LoVo (cell line): Measurements from ENCODE around the gene RTBDN.

Source experiments
- DNase-seq: peaks from one replicate; pipeline ENCODE4 v3.0.0-alpha.2; 2016; ENCODE audit warnings: low spot score

The RTBDN gene

DNA sequence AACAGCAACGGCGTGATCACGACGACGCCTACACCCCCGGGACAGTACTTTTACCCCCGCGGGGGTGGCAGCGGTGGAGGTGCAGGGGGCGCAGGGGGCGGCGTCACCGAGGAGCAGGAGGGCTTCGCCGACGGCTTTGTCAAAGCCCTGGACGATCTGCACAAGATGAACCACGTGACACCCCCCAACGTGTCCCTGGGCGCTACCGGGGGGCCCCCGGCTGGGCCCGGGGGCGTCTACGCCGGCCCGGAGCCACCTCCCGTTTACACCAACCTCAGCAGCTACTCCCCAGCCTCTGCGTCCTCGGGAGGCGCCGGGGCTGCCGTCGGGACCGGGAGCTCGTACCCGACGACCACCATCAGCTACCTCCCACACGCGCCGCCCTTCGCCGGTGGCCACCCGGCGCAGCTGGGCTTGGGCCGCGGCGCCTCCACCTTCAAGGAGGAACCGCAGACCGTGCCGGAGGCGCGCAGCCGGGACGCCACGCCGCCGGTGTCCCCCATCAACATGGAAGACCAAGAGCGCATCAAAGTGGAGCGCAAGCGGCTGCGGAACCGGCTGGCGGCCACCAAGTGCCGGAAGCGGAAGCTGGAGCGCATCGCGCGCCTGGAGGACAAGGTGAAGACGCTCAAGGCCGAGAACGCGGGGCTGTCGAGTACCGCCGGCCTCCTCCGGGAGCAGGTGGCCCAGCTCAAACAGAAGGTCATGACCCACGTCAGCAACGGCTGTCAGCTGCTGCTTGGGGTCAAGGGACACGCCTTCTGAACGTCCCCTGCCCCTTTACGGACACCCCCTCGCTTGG, 42.1 kb downstream of the RTBDN start:
- DNase-seq = peak; percentile 68

DNA sequence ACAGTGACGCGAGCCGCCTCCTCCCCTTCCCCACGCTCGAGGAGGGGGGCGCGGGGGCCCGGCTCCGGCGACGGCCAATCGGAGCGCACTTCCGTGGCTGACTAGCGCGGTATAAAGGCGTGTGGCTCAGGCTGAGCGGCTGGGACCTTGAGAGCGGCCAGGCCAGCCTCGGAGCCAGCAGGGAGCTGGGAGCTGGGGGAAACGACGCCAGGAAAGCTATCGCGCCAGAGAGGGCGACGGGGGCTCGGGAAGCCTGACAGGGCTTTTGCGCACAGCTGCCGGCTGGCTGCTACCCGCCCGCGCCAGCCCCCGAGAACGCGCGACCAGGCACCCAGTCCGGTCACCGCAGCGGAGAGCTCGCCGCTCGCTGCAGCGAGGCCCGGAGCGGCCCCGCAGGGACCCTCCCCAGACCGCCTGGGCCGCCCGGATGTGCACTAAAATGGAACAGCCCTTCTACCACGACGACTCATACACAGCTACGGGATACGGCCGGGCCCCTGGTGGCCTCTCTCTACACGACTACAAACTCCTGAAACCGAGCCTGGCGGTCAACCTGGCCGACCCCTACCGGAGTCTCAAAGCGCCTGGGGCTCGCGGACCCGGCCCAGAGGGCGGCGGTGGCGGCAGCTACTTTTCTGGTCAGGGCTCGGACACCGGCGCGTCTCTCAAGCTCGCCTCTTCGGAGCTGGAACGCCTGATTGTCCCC, 42.9 kb downstream of the RTBDN start, which contains the start of gene JUNB:
Gene JUNB, plus strand, starts transcription at position 142 of the 706 bp plus-strand sequence. Its CDS starts 286 bp downstream, at position 428.
- DNase-seq = peak; percentile 96

DNA sequence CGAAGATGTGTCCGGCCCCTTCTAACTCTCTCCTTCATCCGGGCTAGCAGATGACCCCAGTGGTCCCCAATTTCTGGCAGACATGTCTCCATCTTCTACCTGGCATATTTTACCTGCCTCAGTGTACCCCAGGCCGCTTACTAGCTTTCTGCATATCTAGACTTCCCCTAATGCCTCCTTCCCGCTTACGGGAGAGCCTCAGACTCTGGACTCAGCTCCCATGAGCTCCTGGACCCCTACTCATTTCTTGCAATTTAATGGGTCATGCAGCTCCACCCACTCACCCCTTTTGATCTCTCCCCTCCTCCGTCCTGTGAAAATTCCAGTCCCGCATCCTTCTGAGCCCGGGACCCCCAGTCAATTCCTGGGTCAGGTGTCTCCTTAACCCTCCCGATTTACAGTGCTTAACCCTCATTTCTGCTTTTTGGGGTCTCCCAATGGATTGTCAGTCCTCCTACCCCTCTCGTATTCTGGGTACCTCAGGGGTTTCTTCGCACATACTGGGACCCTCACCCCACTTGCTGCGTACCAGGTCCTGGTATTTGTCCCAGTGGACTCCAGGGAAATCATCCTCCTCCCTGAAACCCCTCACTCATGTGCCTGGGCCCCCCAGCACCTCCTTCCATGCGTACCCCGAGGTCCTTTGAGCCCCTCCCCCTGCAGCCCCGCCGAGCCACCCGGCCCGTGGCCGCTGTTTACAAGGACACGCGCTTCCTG, 43.6 kb downstream of the RTBDN start:
- no peak for DNase-seq

DNA sequence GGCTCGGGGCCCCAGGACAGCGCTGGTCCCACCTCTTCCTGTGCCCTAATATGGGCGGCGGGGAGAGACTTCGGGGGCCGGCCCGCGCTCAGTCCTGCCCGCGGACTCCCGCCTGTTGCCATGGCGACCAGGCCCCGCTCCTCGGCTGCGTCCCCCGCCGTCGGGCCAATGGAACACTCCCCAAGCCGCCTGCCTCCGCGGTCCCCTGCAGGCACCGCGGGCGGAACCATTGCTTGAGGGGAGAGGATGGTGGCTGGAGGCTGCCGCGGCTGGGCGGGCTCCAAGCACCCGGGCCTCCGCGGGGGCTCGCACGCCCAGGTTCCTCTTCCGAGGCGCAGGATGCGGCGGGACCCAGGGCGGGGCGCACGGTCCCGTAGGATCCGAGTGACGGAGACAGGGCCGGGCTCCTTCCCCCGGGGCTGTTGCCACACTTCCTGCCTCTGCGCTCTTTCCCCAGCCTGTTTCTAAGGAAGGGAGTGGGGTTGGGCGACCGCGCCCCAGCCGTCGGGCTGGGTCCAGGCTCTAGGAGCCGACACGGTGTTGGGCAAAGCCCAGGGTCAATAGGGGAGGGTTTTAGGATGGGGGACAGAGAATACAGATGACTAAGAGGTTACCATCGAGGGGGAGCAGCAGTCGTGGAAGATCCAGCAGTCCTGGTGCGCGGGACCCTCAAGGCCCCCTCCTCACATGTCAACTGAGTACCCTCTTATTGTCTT, 44.3 kb downstream of the RTBDN start:
- DNase-seq = peak; percentile 83

DNA sequence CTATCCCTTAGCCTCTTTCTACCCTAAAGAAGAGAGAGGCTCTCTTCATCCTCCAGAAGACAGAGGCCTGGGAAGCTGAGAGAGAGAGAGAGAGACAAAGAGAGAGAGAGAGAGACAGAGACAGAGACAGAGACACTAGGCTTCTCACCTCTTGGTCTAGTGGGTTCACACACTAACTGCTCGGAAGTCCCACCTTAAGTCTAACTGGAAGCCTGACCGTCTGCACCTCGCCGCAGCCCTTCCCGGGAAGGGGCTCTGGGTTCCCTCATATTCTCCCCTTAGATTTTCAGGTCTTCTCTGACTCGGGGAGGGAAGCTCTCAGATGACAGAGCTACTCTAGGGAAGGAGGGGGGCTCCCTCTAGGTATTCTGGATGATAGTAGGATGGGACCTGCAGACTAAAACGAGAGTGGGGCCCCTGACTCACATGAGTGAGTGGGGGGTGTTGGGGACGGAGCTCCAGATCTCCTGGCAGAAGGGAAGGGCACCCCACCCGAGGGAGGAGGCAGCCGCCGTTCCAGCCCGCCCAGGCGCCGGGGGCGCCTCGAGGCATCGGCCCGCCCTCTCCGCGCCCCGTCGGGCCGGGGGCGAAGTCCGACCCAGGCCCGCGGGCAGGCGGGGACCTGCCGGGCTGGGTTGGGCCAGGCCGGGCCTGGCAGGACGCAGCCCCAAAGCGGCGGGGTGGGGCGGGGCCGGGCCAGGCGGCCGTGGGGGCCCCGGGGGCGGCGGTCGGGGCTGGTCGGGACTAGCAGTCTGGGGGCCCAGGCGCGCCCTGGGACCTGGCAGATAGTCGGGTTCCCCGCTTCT, 45.1 kb downstream of the RTBDN start:
- DNase-seq = no peak

DNA sequence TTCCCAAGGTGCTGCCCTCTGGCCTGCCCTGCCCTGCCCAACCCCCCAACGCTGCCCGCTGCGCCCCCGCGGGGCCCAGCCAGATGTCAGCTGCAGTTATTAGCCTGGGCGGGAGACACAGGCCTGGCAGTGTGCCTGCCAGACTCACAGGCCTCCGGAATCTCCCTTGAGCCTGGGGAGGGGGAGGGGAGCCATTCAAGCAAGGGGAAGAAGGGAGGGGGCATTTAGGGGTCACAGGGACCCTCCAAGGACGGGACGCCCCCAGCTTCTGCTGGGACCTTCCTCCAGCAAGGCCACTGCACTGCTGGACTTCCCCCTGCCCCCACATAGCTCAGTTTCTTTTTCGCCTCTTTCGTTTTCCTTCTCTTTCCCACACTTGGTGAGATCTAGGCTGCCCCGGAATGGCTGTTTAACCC, 45.7 kb downstream of the RTBDN start:
- DNase-seq = no peak

DNA sequence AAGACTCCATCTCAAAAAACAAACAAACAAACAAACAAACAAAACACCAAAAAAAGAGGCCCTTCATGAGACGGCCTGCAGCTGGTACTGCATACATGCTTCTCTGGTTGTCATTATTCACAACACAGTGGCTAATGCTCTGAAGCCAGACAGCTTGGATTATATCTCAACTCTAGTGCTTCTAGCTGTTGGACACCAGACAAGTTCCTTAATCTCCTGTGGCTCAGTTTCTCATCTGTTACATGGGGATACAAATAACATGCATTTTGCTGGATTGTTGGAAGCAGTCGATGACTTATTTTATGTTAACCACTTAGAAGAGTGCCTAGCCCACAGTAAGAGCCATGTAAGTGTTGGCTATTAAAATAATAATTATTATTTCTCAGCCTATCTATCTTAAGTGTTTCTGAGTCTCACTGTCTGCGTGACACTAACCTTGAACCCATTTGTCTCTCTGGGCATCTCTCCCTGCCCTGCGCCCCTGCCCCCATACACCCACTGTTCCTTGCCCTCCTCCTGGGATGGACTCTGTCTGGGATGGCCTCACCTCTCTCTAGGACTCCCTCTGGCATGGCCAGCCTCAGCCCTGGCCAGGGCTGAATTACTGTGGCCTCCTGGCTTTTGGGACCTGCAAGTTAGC, 46.2 kb downstream of the RTBDN start:
- DNase-seq = no peak

DNA sequence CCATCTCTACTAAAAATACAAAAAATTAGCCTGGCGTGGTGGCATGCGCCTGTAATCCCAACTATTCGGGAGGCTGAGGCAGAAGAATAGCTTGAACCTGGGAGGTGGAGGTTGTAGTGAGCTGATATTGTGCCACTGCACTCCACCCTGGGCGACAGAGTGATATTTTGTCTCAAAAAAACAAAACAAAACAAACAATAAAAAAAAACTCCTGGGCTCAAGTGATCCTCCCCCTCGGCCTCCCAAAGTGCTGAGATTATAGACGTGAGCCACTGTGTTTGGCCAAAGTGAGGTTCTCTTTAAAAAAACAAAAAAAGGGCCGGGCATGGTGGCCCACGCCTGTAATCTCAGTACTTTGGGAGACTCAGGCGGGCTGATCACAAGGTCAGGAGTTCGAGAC, 46.9 kb downstream of the RTBDN start:
- no peak for DNase-seq

DNA sequence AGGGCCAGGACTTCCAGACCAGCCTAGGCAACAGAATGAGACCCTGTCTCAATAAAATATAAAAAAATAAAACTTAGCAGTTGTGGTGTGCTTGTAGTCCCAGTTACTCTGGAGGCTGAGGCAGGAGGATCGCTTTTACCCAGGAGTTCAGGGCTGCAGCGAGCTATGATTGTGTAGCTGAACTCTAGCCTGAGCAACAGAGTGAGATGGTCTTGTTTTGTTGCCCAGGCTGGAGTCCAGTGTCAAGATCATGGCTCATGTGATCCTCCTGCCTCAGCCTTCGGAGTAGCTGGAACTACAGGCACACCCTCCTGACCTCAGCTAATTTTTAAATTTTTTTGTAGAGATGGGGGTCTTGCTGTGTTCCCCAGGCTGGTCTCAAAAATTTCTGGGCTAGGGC, 47.4 kb downstream of the RTBDN start:
- DNase-seq = no peak

DNA sequence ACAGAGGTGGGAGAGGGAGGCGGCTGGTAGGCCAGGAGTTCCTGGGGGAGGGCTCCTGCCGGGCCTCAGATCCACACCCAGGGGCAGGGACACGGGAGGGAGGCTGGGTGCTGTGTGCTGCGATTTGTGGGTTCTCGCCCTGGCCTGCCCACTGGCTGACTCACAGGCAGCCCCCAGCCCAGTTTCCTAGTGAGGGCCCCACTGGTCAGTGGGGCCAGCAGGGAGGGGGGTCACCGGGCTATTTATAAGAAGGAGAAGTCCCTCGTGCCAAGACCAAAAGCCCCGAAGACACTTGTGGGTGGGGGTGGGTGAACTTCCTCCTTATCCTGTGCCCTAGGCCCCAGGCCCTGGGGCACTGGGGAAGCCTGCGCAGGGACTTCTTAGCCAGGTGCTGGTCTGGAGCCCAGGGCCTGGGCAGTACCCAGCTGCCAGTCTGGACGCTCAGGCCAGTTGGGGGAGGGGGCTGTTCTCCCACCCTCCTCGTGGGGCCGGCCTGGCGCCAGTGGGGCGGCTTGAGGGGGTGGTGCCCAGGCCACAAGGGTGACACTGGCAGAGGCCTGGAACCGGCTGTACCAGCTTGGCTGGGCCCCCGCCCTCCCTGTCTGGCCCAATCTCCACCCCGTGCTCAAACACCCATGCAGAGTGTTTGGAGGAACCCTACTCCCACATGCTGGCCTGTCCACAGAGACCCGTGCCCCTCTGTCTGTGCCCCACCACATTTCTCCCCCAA, 48.1 kb downstream of the RTBDN start:
- DNase-seq = no peak

DNA sequence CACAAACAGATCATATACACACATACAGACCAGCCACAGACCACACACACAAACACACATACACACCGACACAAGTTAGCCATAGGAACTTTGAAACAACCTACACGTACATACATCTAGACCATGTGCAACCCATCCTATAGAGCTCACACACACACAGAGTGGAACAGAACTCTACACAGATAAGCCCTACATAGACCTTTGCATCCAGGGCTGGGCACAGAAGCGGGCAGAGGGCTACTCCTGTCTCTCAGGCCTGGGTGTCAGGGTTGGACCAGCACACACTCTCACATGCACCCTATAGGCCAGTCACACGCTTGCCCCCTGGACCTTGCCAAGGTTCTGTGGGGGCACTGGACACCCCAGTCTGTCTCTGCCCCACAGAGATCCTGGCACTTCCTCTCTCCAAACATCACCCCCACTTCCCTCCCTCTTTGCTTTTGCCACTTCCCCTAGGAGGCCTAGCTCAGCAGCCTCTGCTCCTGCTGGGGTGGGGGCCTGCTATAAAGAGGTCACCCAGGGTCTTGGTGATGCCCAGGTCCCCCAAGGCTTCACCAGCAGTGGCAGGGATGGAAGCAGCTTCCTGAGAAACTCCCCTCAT, 48.8 kb downstream of the RTBDN start:
- no peak for DNase-seq

DNA sequence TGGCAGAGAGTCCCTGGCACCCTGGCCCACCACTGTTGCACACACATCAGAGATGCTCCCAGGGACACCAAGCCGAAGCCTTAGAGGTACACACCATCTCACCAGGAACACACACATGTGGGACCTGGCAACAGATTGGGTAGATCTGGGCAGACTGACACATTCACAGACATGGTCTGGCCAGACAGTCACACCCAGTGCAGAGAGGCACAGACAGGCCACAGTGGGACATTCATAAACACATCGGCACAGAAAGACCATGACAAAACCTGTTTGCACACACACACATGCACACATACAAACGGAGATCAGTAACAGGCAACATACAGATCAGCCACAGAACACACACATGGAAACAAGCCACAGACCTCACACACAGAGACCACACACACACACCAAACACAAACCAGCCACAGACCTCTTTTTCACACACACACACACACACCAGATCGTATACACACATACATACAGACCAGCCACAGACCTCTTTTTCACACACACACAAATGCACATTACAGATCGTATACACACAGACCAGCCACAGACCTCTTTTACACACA, 49.4 kb downstream of the RTBDN start:
- DNase-seq = no peak

DNA sequence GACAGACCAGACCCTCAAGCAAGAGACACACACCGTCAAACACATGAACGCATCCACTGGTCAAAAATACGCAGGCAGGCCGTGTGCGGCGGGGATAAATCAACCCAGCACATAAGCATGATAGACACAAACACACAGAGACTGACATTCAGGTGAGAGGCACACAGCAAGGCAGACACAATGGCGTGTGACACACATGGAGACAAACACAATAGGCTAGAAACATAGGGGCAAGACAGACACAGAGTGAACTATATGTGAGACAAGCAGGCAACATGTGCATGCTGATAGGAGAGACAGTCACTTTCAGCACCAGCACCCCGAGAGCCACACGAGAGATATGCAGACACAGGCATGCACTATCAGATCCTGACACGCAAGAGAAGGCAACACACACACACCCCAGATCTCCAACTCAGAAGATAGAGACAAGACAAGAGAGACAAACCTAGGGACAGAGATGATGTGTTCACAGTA, 49.9 kb downstream of the RTBDN start:
- no peak for DNase-seq

DNA sequence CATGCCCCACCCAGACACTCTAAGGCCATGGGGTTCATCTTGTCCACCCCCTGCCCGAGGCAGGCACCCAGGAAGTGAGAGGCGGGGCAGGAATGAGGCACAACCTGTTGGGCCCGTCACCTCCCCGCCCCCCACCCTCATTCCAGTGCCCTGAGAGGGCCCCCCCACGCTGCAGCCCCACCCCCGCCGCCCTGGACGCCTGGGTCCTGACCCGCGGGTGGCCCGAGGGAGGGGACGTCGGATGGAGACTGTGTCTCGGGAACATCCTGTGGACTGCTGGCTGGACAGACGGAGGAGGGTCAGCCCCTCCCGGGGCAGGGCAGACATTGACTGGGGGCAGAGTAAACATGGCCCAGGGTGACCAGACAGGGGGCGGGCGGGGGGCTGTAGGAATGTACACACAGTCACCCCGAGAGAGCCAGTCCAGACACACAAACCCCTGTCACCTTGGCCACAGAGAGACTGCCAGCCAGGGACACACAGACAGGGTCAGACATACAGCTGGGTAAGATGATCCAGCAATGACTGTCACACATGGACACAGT, 50.5 kb downstream of the RTBDN start:
- no peak for DNase-seq

DNA sequence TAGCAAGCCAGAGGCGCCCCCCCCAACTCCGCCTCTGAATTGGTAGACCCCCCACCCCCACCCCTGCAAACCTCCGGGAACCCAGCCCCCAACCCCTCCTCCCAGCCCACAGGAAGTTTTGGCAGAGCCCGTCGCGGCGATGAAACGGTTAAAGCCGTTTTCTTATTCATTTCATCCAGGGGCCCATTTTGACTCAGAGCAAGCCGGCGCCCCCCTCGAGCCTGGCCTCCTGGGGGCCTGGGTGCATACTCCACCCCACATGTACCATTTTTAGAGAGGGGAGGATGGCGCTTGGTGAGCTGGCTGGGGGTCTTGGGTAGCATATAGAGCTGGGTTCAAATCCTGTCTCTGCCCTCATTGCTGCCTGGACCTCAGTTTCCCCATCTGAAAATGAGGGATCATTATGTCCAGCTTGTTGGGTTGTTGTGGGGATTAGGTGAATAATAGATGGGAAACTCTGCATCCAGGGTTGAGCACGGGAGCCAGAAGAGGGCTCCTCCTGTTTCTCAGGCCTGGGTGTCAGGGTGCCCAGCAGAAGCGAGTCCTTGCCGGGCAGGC, 51.0 kb downstream of the RTBDN start:
- no peak for DNase-seq

DNA sequence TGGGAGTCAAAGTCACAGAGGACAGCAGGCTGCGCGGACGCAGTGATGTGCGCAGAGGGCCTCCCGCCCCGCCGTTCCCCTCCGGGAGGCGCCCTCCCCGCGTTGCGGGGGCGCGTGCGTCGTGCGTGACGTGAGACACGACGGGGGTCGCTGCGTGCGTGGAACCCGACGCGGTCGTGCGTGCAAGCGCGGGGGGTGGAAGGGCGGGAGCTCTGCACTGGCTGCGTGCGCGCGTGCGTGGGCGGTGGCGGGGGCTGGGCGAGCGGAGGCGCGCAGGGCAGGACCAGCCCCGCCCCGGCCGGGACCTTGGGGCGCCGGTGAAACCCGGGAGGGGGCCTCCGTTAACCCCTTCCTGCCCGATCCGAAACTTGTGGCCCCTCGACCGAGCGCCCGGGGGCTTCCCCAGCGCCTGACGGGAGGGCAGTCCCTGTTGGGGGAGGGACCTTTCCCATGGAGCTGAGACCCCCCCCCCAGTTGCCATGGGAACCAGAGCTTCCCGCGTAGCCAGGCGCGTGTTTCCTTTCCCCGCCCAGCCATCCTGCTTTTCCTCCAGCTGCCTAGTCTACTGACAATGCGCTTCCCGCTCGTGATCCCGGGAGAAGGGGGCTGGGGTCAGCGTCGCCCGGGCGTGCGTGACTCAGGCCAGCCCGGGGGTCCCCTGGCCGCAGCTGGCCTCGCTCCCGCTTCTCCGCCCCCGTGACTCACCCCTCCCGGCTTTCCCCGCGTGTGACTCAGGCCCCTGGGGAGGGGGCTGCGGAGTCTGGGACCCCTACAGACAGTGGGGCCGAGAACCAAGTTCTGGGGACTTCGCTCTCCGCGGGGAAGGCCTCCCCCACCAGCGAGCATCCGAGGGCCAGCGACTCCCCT, 51.7 kb downstream of the RTBDN start:
- no peak for DNase-seq

DNA sequence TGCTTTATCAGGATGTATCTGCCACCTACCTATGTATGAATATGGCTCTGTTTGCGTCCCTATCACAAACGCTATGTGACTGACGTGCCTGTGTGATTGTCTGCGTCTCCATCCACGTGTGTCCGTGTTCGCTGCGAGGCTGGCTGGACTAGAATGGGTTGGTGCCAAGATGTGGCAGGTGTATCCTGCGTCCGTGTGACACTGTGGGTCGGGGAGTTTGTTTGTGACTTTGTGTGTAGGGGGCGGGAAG, 52.3 kb downstream of the RTBDN start:
- DNase-seq = no peak
